Right atrium auricular region (tissue), 2 donors: ENCODE results near the gene LHFPL2. TPM values are rescaled to one million over a fixed set of nuclear protein-coding genes. Genes with fewer than 3 reads are reported as not detected.
"Not testable (repeated sequence)": the region's sequence is repeated elsewhere in the genome, so short reads cannot be mapped to it uniquely, and the experiment has no call there.

ENCODE experiments used
- DNase-seq: peaks from one replicate; pipeline ENCODE4 v3.0.0-alpha.2; 2019; ENCODE audit warnings: low spot score
- H3K27ac ChIP-seq, 2 donors: fragments of 200-600 bp; sonication (generic); 1 replicate in 1 of 2; 2 replicates in 1 of 2; pipeline ENCODE4 v1.5.1; 2016 to 2019
- H3K27me3 ChIP-seq, 2 donors: fragments of 200-600 bp; sonication (generic); one replicate each; pipeline versions ENCODE4 v1.5.1 to v1.6.0; 2017 to 2019
- H3K36me3 ChIP-seq: fragments of 200-600 bp; sonication (generic); one replicate; pipeline ENCODE4 v1.5.1; 2016
- H3K4me1 ChIP-seq, 2 donors: fragments of 200-600 bp; sonication (generic); one replicate each; pipeline versions ENCODE4 v1.5.1 to v1.6.0; 2017 to 2019
- H3K4me3 ChIP-seq, 2 donors: fragments of 200-600 bp; sonication (generic); 1 replicate in 1 of 2; 2 replicates in 1 of 2; pipeline ENCODE4 v1.5.1; 2017 to 2019; ENCODE audit warnings: mild to moderate bottlenecking in 1 of 2, moderate library complexity in 1 of 2
- H3K9me3 ChIP-seq, 2 donors: fragments of 200-600 bp; sonication (generic); one replicate each; pipeline ENCODE4 v1.5.1; 2019
- total RNA-seq, 2 donors: library from RNA; depleted of rRNA; stranded (reverse); fragments of >200 nt; gene quantifications; one replicate each; pipeline ENCODE4 v1.1.0, GENCODE V29; 2016
- TF ChIP-seq, protein P1 (sequence below), 2 donors: fragments of 200-600 bp; sonication (generic); IDR thresholded peaks; one replicate each; pipeline ENCODE4 v1.5.1; 2019; ENCODE audit warnings: antibody characterized with exemption in 2 of 2

The LHFPL2 gene
- total RNA-seq, 2 donors from 2014 or later = 9.9 to 15.9 TPM

DNA sequence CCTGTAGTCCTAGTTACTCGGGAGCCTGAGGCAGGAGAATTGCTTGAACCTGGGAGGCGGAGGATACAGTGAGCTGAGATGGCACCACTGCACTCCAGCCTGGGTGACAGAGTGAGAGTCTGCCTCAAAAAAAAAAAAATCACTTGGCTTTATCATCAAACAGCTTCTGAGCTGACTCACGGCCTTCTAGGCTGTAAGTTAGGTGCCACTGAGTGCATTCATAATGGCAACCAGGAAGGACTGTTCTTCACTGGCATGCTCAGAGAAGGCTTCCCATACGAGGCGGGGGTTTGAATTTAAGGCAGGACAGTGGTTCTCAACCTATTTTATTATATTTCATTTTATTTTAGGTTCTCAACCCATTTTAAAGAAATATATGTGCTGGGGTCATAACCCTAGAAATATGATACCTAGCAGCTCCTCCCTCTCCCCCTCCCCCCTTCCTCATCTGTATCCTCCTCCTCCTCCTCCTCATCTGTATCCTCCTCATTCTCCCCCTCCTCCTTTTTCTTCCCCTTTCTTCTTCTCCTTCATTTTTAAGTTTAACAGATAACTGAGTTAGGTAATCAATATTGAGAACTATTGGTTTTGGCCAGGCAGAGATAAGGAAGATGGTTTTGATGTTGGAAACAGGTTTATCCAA, 19.0 kb upstream of the LHFPL2 start:
- Histone ChIP-seq H3K27ac (no peak overlapping the region), H3K4me1 (no peaks in the 10 kb centered on the region), H3K36me3 (no peaks in the 10 kb centered on the region), H3K4me3 (no peak overlapping the region), H3K27me3 (no peaks in the 10 kb centered on the region), H3K9me3 (no peaks in the 10 kb centered on the region)
- no peak for DNase-seq
- TF ChIP-seq, protein P1, sequence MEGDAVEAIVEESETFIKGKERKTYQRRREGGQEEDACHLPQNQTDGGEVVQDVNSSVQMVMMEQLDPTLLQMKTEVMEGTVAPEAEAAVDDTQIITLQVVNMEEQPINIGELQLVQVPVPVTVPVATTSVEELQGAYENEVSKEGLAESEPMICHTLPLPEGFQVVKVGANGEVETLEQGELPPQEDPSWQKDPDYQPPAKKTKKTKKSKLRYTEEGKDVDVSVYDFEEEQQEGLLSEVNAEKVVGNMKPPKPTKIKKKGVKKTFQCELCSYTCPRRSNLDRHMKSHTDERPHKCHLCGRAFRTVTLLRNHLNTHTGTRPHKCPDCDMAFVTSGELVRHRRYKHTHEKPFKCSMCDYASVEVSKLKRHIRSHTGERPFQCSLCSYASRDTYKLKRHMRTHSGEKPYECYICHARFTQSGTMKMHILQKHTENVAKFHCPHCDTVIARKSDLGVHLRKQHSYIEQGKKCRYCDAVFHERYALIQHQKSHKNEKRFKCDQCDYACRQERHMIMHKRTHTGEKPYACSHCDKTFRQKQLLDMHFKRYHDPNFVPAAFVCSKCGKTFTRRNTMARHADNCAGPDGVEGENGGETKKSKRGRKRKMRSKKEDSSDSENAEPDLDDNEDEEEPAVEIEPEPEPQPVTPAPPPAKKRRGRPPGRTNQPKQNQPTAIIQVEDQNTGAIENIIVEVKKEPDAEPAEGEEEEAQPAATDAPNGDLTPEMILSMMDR (IDR thresholded peaks at IDR 0.05) = no peak

DNA sequence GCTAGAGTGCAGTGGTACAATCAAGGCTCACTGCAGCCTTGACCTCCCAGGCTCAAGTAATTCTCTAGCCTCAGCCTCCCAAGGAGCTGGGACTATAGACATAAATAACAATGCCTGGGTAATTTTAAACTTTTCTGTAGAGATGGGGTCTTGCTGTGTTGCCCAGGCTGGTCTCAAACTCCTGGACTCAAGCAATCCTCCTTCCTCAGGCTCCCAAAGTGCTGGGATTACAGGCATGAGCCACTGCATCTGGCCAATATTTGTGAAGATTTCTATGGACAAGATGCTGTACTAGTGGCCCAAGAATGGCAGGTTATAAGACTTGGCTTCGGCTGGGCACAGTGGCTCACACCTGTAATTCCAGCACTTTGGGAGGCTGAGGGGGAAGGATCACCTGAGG, 18.4 kb upstream of the LHFPL2 start:
- H3K4me1 ChIP-seq, H3K27me3 ChIP-seq, H3K27ac ChIP-seq, H3K36me3 ChIP-seq, H3K9me3 ChIP-seq, H3K4me3 ChIP-seq, DNase-seq: not testable (repeated sequence)

DNA sequence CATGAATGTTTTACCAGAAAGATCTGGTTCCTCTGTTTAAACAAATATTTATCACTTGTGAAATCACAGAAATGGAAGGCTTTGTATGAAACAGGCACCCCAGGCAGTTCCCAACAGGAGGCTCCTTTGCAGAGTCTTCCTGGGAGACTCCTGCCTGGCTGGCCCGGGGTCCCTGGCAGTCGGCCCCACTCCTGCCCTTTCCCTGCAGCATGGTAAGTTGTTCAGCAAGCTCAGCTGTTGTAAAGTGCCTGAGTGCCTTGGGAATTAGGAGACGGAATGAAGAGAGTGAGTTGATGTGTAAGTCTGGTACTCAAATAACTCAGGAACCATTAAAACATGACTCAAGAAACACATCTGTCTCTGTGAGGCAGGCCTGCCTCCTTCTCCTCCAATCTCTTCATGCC, 17.5 kb upstream of the LHFPL2 start:
- Histone ChIP-seq H3K9me3 (no peaks in the 10 kb centered on the region), H3K27me3 (no peaks in the 10 kb centered on the region), H3K36me3 (no peaks in the 10 kb centered on the region), H3K27ac (no peak overlapping the region), H3K4me3 (no peak overlapping the region), H3K4me1 (no peaks in the 10 kb centered on the region)
- no peak for DNase-seq
- TF ChIP-seq, protein P1 (IDR thresholded peaks at IDR 0.05) = no peak

DNA sequence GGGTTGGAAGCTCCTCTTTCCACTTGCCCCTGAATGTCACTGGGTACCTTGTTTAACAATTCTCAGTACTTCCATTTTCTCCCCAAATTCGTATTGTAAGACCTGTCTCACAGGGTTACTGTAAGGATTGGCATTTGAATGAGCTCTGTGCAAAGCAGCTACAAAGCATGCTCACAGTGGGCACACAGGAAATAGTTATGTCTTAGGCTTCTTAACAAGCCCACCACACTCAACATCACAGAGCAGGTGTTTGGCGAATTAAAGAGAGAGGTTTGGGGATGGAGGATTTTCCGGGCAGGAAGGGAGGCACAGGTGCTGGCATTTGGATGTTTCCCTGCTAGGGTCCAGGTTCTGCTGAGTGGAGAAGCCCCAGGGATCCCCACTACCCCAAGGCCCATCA, 17.0 kb upstream of the LHFPL2 start:
- Histone ChIP-seq H3K4me1 (no peaks in the 10 kb centered on the region), H3K27ac (no peak overlapping the region), H3K9me3 (no peaks in the 10 kb centered on the region), H3K36me3 (no peaks in the 10 kb centered on the region), H3K4me3 (no peak overlapping the region), H3K27me3 (no peaks in the 10 kb centered on the region)
- TF ChIP-seq, protein P1 (IDR thresholded peaks at IDR 0.05) = no peak
- no peak for DNase-seq

DNA sequence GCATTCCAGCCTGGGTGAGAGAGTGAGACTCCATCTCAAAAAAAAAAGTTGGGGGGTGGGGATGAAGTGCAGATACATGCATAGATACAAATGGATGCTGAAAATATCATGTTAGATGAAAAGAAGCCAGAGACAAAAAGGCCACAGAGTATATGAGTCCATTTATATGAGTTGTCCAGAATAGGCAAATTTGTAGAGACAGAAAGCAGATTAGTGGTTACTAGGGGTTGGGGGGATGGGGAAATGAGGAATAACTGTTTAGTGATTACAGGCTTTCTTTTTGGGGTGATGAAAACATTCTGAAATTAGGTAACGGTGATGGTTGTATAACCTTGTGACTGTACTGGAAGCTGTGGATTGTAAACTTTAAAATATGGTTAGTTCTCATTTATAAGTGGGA, 13.8 kb upstream of the LHFPL2 start:
- no peak overlapping the region for H3K4me3 ChIP-seq
- TF ChIP-seq, protein P1 (IDR thresholded peaks at IDR 0.05) = no peak
- H3K27me3 ChIP-seq = no peaks in the 10 kb centered on the region
- H3K4me1 ChIP-seq = peaks cover 0 to 16% of the 10 kb centered on the region in 2 donors
- DNase-seq = no peak
- no peaks in the 10 kb centered on the region for H3K36me3 ChIP-seq
- H3K27ac ChIP-seq = no peak overlapping the region
- H3K9me3 ChIP-seq = no peaks in the 10 kb centered on the region

DNA sequence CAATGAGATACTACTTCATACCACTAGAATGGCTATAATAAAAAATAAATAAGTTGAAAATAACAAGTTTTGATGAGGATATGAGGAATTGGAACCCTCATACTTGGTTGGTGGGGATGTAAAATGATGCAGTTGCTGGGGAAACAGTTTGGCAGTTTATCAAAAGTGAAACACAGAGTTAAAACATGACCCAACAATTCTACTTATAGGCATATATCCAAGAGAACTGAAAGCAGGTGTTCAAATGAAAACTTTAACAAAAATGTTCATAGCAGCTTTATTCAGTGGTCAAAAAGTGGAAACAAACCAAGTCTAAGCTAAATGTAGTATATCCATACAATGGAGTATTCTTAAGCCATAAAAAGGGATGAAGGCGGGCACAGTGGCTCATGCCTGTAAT, 13.1 kb upstream of the LHFPL2 start:
- no peak for DNase-seq
- H3K27me3 ChIP-seq = no peaks in the 10 kb centered on the region
- no peaks in the 10 kb centered on the region for H3K9me3 ChIP-seq
- no peak overlapping the region for H3K27ac ChIP-seq
- H3K4me1 ChIP-seq = peaks cover 0 to 16% of the 10 kb centered on the region in 2 donors
- no peaks in the 10 kb centered on the region for H3K36me3 ChIP-seq
- no peak overlapping the region for H3K4me3 ChIP-seq
- TF ChIP-seq, protein P1 (IDR thresholded peaks at IDR 0.05) = no peak
